Measurements from ENCODE around the gene GRIK2.

- TF ChIP-seq CTCF (conservative IDR thresholded peaks at IDR 0.05; ENCODE audit: low read depth, low read length) = no peak
- TF ChIP-seq, protein P1, sequence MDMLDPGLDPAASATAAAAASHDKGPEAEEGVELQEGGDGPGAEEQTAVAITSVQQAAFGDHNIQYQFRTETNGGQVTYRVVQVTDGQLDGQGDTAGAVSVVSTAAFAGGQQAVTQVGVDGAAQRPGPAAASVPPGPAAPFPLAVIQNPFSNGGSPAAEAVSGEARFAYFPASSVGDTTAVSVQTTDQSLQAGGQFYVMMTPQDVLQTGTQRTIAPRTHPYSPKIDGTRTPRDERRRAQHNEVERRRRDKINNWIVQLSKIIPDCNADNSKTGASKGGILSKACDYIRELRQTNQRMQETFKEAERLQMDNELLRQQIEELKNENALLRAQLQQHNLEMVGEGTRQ (IDR thresholded peaks at IDR 0.05; ENCODE audit: low read depth, low read length) = no peak
- no peak for TF ChIP-seq SMC3 (IDR thresholded peaks at IDR 0.05; ENCODE audit: low read depth, low read length)
- TF ChIP-seq CHD1 (IDR thresholded peaks at IDR 0.05; ENCODE audit: low read depth, low read length) = no peak
- TF ChIP-seq ELK1 (IDR thresholded peaks at IDR 0.05; ENCODE audit: borderline replicate concordance, low read depth, low read length) = no peak
- TF ChIP-seq POLR2A (IDR thresholded peaks at IDR 0.05; ENCODE audit: low read depth, low read length) = no peak
- no peak for TF ChIP-seq MXI1 (IDR thresholded peaks at IDR 0.05; ENCODE audit: borderline replicate concordance, low read depth, low read length)
- TF ChIP-seq RAD21 (IDR thresholded peaks at IDR 0.05; ENCODE audit: low read length) = no peak
- no peak for TF ChIP-seq MAZ (IDR thresholded peaks at IDR 0.05; ENCODE audit: borderline replicate concordance, low read depth, low read length)
These were observed 179.1 kb downstream of the GRIK2 start for GRCh38 chr6:101572627-101573026.

Measured in IMR-90 (cell line).